RWPE2 (cell line): Measurements from ENCODE around the gene CHRNB1.

Experiments
- ATAC-seq: fragments of 200-7000 bp; cut with Tn5 transposase; 3 replicates; pipeline ENCODE4 v1.9.1; 2021; ENCODE audit warnings: low read depth
- DNase-seq: peaks from one replicate; pipeline ENCODE4 v3.0.0-alpha.2; 2020; ENCODE audit warnings: low spot score
- H3K27ac ChIP-seq: fragments of 450-650 bp; 2 replicates; pipeline ENCODE4 v1.5.1; 2017; ENCODE audit warnings: mild to moderate bottlenecking; ENCODE audit not compliant: poor library complexity, severe bottlenecking
- H3K27me3 ChIP-seq: fragments of 250-450 bp; sonication (Bioruptor Pico); 2 replicates; pipeline ENCODE4 v1.5.1; 2021; ENCODE audit warnings: mild to moderate bottlenecking, moderate library complexity; ENCODE audit not compliant: insufficient read depth, poor library complexity, severe bottlenecking
- H3K36me3 ChIP-seq: fragments of 250-450 bp; sonication (Bioruptor Pico); 2 replicates; pipeline ENCODE4 v1.5.1; 2020; ENCODE audit warnings: low read depth, mild to moderate bottlenecking, moderate library complexity
- H3K4me1 ChIP-seq: fragments of 250-450 bp; sonication (Bioruptor Pico); 2 replicates; pipeline ENCODE4 v1.5.1; 2021; ENCODE audit warnings: mild to moderate bottlenecking, moderate library complexity; ENCODE audit not compliant: insufficient read depth, poor library complexity, severe bottlenecking
- H3K4me3 ChIP-seq: fragments of 250-450 bp; sonication (Bioruptor Pico); 2 replicates; pipeline ENCODE4 v1.5.1; 2021; ENCODE audit warnings: mild to moderate bottlenecking, moderate library complexity; ENCODE audit not compliant: severe bottlenecking
- H3K9me3 ChIP-seq: fragments of 250-450 bp; sonication (Bioruptor Pico); 2 replicates; pipeline ENCODE4 v1.5.1; 2021; ENCODE audit warnings: mild to moderate bottlenecking, moderate library complexity; ENCODE audit not compliant: severe bottlenecking
- TF ChIP-seq, protein P1 (sequence below): fragments of 450-650 bp; IDR thresholded peaks from one replicate; pipeline ENCODE4 v1.5.1; 2017; ENCODE audit warnings: mild to moderate bottlenecking, moderate library complexity; ENCODE audit not compliant: poor library complexity, severe bottlenecking

The CHRNB1 gene

GRCh38 chr17:7406235-7406825, 38.5 kb upstream of the CHRNB1 start:
- TF ChIP-seq, protein P1, sequence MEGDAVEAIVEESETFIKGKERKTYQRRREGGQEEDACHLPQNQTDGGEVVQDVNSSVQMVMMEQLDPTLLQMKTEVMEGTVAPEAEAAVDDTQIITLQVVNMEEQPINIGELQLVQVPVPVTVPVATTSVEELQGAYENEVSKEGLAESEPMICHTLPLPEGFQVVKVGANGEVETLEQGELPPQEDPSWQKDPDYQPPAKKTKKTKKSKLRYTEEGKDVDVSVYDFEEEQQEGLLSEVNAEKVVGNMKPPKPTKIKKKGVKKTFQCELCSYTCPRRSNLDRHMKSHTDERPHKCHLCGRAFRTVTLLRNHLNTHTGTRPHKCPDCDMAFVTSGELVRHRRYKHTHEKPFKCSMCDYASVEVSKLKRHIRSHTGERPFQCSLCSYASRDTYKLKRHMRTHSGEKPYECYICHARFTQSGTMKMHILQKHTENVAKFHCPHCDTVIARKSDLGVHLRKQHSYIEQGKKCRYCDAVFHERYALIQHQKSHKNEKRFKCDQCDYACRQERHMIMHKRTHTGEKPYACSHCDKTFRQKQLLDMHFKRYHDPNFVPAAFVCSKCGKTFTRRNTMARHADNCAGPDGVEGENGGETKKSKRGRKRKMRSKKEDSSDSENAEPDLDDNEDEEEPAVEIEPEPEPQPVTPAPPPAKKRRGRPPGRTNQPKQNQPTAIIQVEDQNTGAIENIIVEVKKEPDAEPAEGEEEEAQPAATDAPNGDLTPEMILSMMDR = no peak
- no peaks in the 10 kb centered on the region for H3K4me1 ChIP-seq
- no peaks in the 10 kb centered on the region for H3K9me3 ChIP-seq
- H3K27me3 ChIP-seq = no peaks in the 10 kb centered on the region
- H3K27ac ChIP-seq = no peak overlapping the region
- ATAC-seq (no peak), DNase-seq (no peak)
- peaks cover 11% of the 10 kb centered on the region for H3K36me3 ChIP-seq
- H3K4me3 ChIP-seq = no peak overlapping the region

GRCh38 chr17:7407082-7407481, 37.8 kb upstream of the CHRNB1 start:
- no peaks in the 10 kb centered on the region for H3K9me3 ChIP-seq
- H3K4me1 ChIP-seq = no peaks in the 10 kb centered on the region
- TF ChIP-seq, protein P1 = no peak
- no peak overlapping the region for H3K4me3 ChIP-seq
- no peak for DNase-seq
- peaks cover 6% of the 10 kb centered on the region; the same call in 1 of the 2 replicates for H3K36me3 ChIP-seq
- no peak for ATAC-seq
- no peak overlapping the region for H3K27ac ChIP-seq
- no peaks in the 10 kb centered on the region for H3K27me3 ChIP-seq

GRCh38 chr17:7407485-7408251, 37.2 kb upstream of the CHRNB1 start, which contains the start of gene NLGN2:
NLGN2 (plus strand) TSS chr17:7407845; CDS start chr17:7408256, 411 bp downstream.
- ATAC-seq = no peak
- no peak within 1 kb of the TSS for H3K4me3 ChIP-seq
- no peaks in the 10 kb centered on the region for H3K27me3 ChIP-seq
- H3K36me3 ChIP-seq = peaks cover 1% of the 10 kb centered on the region; the same call in 1 of the 2 replicates
- no peak within 1 kb of the TSS for H3K27ac ChIP-seq
- no peaks in the 10 kb centered on the region for H3K9me3 ChIP-seq
- no peaks in the 10 kb centered on the region for H3K4me1 ChIP-seq
- TF ChIP-seq, protein P1 = no peak
- DNase-seq = no peak

- Histone ChIP-seq H3K9me3 (no peaks in the 10 kb centered on the region), H3K27me3 (no peaks in the 10 kb centered on the region), H3K4me3 (no peak overlapping the region), H3K36me3 (no peaks in the 10 kb centered on the region), H3K4me1 (no peaks in the 10 kb centered on the region), H3K27ac (no peak overlapping the region)
- TF ChIP-seq, protein P1 = no peak
- no peak for DNase-seq
- ATAC-seq = no peak
Measured at GRCh38 chr17:7408252-7408727, 36.6 kb upstream of the CHRNB1 start.
